Hepatocyte (in vitro differentiated cells): Measurements from ENCODE around the gene NCOA3. TPM values are rescaled to one million over a fixed set of nuclear protein-coding genes. Genes with fewer than 3 reads are reported as not detected.

ENCODE experiments used
- DNase-seq: peaks from one replicate; pipeline ENCODE4 v3.0.0-alpha.2; 2016; ENCODE audit warnings: low spot score
- H2AFZ ChIP-seq: fragments of 200-600 bp; sonication (generic); 2 replicates; pipeline ENCODE4 v1.6.0; 2016; ENCODE audit warnings: antibody characterized with exemption, mild to moderate bottlenecking
- H3K27ac ChIP-seq: fragments of 200-600 bp; sonication (generic); 2 replicates; pipeline ENCODE4 v1.5.1; 2016; ENCODE audit warnings: mild to moderate bottlenecking
- H3K27me3 ChIP-seq: fragments of 200-600 bp; sonication (generic); 2 replicates; pipeline ENCODE4 v1.6.1; 2016
- H3K36me3 ChIP-seq: fragments of 200-600 bp; sonication (generic); replicated peaks from 2 replicates; pipeline ENCODE4 v1.5.1; 2016; ENCODE audit warnings: low read depth; ENCODE audit not compliant: insufficient read depth
- H3K4me1 ChIP-seq: fragments of 200-600 bp; sonication (generic); 2 replicates; pipeline ENCODE4 v1.5.1; 2016; ENCODE audit warnings: mild to moderate bottlenecking, moderate library complexity; ENCODE audit not compliant: insufficient read depth
- H3K4me2 ChIP-seq: fragments of 200-600 bp; sonication (generic); 2 replicates; pipeline ENCODE4 v1.6.0; 2016
- H3K4me3 ChIP-seq: fragments of 200-600 bp; sonication (generic); 2 replicates; pipeline ENCODE4 v1.5.1; 2016; ENCODE audit warnings: mild to moderate bottlenecking
- H3K79me2 ChIP-seq: fragments of 200-600 bp; sonication (generic); 2 replicates; pipeline ENCODE4 v1.6.0; 2017; ENCODE audit warnings: mild to moderate bottlenecking
- H3K9me2 ChIP-seq: fragments of 200-600 bp; sonication (generic); replicated peaks from 2 replicates; pipeline ENCODE4 v1.6.0; 2017; ENCODE audit warnings: mild to moderate bottlenecking; ENCODE audit not compliant: insufficient read depth
- H3K9me3 ChIP-seq: fragments of 200-600 bp; sonication (generic); 2 replicates; pipeline ENCODE4 v1.5.1; 2016; ENCODE audit warnings: low read depth, mild to moderate bottlenecking
- H4K20me1 ChIP-seq: fragments of 200-600 bp; sonication (generic); 2 replicates; pipeline ENCODE4 v1.6.0; 2016; ENCODE audit warnings: mild to moderate bottlenecking; ENCODE audit not compliant: insufficient read depth, poor library complexity, severe bottlenecking
- CTCF ChIP-seq: fragments of 200-600 bp; sonication (generic); IDR thresholded peaks from 2 replicates; pipeline ENCODE4 v1.5.1; 2016; ENCODE audit warnings: antibody characterized with exemption, mild to moderate bottlenecking; ENCODE audit not compliant: poor library complexity
- EZH2 ChIP-seq: fragments of 200-600 bp; sonication (generic); IDR thresholded peaks from 2 replicates; pipeline ENCODE4 v1.6.1; 2016; ENCODE audit warnings: antibody characterized with exemption, mild to moderate bottlenecking, borderline replicate concordance
- EZH2phosphoT487 ChIP-seq: fragments of 200-600 bp; sonication (generic); IDR thresholded peaks from one replicate; pipeline ENCODE4 v1.6.1; 2018; ENCODE audit warnings: antibody characterized with exemption, mild to moderate bottlenecking, low read depth, moderate library complexity; ENCODE audit not compliant: unreplicated experiment, severe bottlenecking
- WGBS: methylation state at CpG from one replicate; pipeline ENCODE4 v1.1.6; 2016; ENCODE audit warnings: low lambda C conversion rate; ENCODE audit errors: missing lambda C conversion rate; 5-methylcytosine and 5-hydroxymethylcytosine counted together
- polyA plus RNA-seq: library from polyadenylated mRNA; unstranded; fragments of >200 nt; fragmentation: Nextera tagmentation; extraction: Ambion mirVana; gene quantifications from 2 replicates; pipeline ENCODE4 v1.2.1, GENCODE V29; 2016
- total RNA-seq: library from RNA; depleted of rRNA; stranded (reverse); fragments of >200 nt; gene quantifications from 2 replicates; pipeline ENCODE4 v1.2.3, GENCODE V29; 2014

NCOA3 gene
- total and polyA plus RNA-seq, 2 experiments from 2014 or later: 12.7 to 28.6 TPM

GRCh38 chr20:47673671-47673955, 171.9 kb downstream of the NCOA3 start:
- H3K9me3 ChIP-seq: no peaks in the 10 kb centered on the region
- no peaks in the 10 kb centered on the region for H3K27me3 ChIP-seq
- no peak for TF ChIP-seq EZH2
- no peak overlapping the region for H2AFZ ChIP-seq
- no peaks in the 10 kb centered on the region for H3K79me2 ChIP-seq
- no peak overlapping the region for H3K27ac ChIP-seq
- 90% methylated on average over 6 of the region's 6 CpGs for WGBS
- no peaks in the 10 kb centered on the region for H4K20me1 ChIP-seq
- no peaks in the 10 kb centered on the region for H3K9me2 ChIP-seq
- no peak overlapping the region for H3K4me2 ChIP-seq
- no peak overlapping the region for H3K4me3 ChIP-seq
- no peaks in the 10 kb centered on the region for H3K36me3 ChIP-seq
- DNase-seq: no peak
- H3K4me1 ChIP-seq: no peaks in the 10 kb centered on the region

- Histone ChIP-seq H2AFZ (no peak overlapping the region), H3K4me1 (no peaks in the 10 kb centered on the region), H3K4me2 (no peak overlapping the region), H3K4me3 (no peak overlapping the region), H4K20me1 (no peaks in the 10 kb centered on the region), H3K27ac (no peak overlapping the region), H3K36me3 (no peaks in the 10 kb centered on the region), H3K9me3 (no peaks in the 10 kb centered on the region), H3K27me3 (no peaks in the 10 kb centered on the region), H3K79me2 (no peaks in the 10 kb centered on the region), H3K9me2 (no peaks in the 10 kb centered on the region)
- 95% methylated on average over 15 of the region's 15 CpGs for WGBS
- no peak for TF ChIP-seq CTCF
- TF ChIP-seq EZH2: no peak
- TF ChIP-seq EZH2phosphoT487: no peak
- DNase-seq: peak; percentile 3
Measured at GRCh38 chr20:47674145-47674544, 172.5 kb downstream of the NCOA3 start.

GRCh38 chr20:47674686-47675085, 173.0 kb downstream of the NCOA3 start:
- H4K20me1 ChIP-seq: no peaks in the 10 kb centered on the region
- H3K27me3 ChIP-seq: no peaks in the 10 kb centered on the region
- H3K79me2 ChIP-seq: no peaks in the 10 kb centered on the region
- H3K4me2 ChIP-seq: no peak overlapping the region
- no peak for TF ChIP-seq EZH2phosphoT487
- TF ChIP-seq CTCF: no peak
- TF ChIP-seq EZH2: no peak
- H3K4me3 ChIP-seq: no peak overlapping the region
- no peaks in the 10 kb centered on the region for H3K9me2 ChIP-seq
- no peaks in the 10 kb centered on the region for H3K9me3 ChIP-seq
- WGBS: 86% methylated on average over 11 of the region's 14 CpGs
- H2AFZ ChIP-seq: no peak overlapping the region
- no peak overlapping the region for H3K27ac ChIP-seq
- DNase-seq: no peak
- H3K36me3 ChIP-seq: no peaks in the 10 kb centered on the region
- H3K4me1 ChIP-seq: no peaks in the 10 kb centered on the region

GRCh38 chr20:47675190-47676142, 173.8 kb downstream of the NCOA3 start:
- 90% methylated on average over 16 of the region's 16 CpGs for WGBS
- no peak overlapping the region for H3K4me3 ChIP-seq
- no peaks in the 10 kb centered on the region for H3K27me3 ChIP-seq
- no peak overlapping the region for H3K27ac ChIP-seq
- no peaks in the 10 kb centered on the region for H3K4me1 ChIP-seq
- H3K79me2 ChIP-seq: no peaks in the 10 kb centered on the region
- TF ChIP-seq CTCF (no peak), EZH2 (no peak), EZH2phosphoT487 (no peak)
- no peaks in the 10 kb centered on the region for H3K36me3 ChIP-seq
- H2AFZ ChIP-seq: no peak overlapping the region
- DNase-seq: peak; percentile 3
- H3K9me3 ChIP-seq: no peaks in the 10 kb centered on the region
- H3K4me2 ChIP-seq: no peak overlapping the region
- no peaks in the 10 kb centered on the region for H3K9me2 ChIP-seq
- H4K20me1 ChIP-seq: no peaks in the 10 kb centered on the region
